Testis (tissue), 2 donors: ENCODE data around the gene NDUFA8.

ENCODE experiments used
- CTCF ChIP-seq, 3 experiments: fragments of 450-650 bp in 2 of 3; fragments of 200-600 bp in 1 of 3; sonication (generic) in 1 of 3; IDR thresholded peaks; one replicate each; pipeline ENCODE4 v1.5.1; 2016 to 2019; ENCODE audit warnings: antibody characterized with exemption in 3 of 3, mild to moderate bottlenecking in 2 of 3, moderate library complexity in 1 of 3
- POLR2A ChIP-seq: fragments of 450-650 bp; IDR thresholded peaks from one replicate; pipeline ENCODE4 v1.6.1; 2017; ENCODE audit warnings: antibody characterized with exemption, mild to moderate bottlenecking, moderate library complexity

- TF ChIP-seq CTCF (IDR thresholded peaks at IDR 0.05) (no peak), POLR2A (no peak)
Measured at GRCh38 chr9:122141671-122142070, 17.9 kb downstream of the NDUFA8 start.
